GM19438 (cell line): ENCODE measurements around the gene ZFPM1.

Experiments
- ATAC-seq: cut with Tn5 transposase; IDR thresholded peaks from one replicate; pipeline ENCODE4 v1.9.1; 2021; ENCODE audit warnings: low read depth; ENCODE audit not compliant: unreplicated experiment

The ZFPM1 gene

DNA sequence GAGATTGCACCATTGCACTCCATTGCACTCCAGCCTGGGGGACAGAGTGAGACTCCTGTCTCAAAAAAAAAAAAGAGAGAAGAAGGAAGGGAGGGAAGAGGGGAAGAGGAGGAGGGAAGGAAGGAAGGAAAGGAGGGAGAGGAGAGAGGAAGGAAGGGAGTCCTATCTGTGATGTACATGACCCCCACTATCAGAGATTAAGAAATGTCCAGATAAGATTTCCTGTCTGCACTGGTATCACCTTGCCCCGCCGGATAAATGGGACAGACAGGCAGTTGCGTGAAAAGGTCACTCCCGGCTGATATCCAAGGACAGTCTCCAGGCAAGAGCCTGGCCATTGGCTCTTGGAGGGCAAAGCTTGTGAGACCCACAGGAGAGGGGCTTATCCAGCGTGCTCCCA is 5.2 kb upstream of the ZFPM1 start:
- ATAC-seq = no peak

DNA sequence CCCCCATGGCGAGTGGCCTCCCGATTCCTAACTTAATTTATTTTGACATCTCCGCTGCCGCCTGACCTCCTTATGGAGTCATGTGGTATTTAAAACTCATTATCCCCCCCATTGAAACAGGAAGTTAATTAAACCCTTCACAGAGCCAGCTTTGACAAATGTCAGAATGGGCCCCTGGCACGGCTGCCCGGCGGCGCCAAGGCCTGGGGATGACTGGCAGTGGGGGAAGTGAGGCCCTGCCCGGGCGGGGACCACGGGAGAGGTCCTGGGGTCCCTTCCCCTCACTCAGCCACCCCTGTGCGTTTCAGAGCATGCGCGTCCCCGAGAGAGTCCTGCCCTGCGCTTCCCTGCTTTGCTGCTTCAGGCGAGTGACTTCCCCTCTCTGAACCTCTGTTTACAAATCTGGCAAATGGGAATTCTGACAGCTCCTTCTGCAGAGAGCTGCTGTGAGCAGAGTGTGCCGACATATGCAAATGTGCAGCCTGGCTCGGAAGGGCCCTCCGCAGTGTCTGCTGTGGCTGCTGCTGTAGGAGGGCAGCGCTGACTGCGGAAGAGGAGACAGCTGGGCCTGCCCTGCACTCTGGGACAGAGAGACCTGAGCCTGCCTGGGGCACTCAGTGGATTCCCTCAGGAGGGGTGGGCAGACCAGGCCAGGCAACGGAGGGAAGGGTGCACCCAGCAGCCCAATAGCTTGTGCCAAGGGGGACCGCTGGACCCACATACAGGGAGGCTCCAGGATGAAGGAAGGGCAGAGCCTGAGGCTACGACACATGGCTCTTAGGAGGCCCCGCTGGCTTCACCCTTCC is 4.4 kb upstream of the ZFPM1 start:
- no peak for ATAC-seq

DNA sequence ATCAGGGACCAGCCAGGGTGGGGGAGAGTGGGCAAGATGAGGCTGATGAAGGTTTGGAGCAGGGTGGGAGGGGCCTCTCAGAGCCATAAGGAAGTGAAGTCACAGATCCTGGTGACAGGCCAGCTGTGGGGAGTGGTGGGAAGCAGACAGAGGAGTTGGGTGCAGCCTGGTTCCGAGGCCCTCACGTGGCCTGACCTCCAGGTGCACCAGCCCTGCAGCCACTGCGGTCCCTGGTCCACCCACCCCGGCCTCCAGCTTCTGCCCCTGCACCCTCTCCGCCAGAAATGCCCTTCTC is 3.9 kb upstream of the ZFPM1 start:
- ATAC-seq = no peak

DNA sequence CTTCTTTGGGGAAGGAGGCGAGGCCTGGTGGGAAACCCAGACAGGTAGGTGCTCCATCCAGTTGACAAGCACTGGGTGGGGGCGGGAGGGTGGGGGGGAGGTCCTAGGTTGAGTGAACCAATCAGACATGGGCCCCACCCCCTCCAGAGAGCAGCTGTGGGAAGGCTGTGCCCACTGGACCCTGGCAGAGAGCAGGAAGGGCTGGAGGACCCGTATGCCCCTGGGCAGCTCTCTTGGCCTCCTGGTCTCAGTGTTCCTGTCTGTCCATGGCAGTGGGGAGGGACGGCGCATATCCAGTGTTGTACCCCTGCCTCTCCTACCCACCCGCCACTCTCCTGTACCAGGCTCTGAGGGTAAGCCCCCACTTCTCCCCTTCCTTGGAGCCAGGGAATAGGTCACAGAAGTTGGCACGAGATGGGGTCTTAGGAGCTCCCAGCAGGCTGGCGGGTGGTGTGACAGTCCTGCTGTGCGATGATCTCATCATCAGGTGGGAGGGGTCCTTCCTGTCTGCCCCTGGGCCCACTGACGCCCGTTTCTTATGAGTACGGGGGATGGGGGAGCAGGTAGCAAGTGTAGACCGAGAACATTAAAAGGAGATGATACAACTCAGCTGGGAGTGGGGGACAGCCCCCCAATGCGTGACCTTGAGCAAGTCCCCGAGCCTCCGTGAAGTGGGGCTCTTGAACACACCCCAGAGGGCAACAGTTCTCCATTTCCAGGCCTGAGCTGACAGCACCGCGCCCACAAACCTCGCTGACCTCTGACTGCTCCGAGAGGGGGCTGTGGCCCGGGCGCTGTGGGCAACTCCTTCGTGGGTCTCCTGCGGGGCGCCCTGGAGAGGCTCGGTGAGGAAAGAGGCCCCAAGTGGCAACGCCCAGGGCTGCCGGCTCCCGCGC is 1.2 kb upstream of the ZFPM1 start:
- no peak for ATAC-seq

DNA sequence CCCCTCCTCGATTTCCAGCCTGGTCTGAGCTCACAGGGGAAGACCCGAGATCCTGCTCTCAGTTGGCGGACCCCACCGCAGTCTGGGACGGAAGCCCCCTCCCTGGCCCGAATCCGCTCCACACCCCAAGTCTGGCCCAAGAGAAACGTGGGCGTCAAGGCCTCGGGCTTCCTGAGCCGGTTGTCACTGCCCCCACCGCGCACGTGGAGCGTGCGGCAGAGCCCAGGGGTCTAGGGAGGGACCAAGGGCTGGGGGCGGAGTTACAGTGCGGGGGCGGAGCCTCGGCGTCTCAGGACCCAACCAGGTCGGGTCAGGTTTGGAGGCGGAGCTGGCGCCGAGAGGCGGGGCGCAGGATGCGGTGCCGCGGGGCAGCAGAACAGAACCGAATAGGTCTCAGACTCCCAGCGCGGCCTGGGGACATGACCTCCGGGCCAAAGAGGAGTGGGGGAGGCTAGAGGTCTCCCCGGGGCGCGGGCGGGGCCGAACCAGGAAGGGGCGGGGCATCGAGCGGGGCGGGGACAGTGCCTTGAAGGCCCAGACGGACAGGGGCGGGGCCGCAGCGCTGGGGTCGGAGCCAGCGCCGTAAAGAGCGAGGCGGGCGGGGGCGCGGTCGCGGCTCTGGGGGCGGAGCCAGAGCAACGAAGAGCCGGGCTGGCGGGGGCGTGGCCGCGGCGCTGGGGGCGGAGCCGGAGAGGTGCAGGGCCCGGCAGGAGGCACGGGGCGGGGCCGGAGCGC is 431 bp upstream of the ZFPM1 start:
- ATAC-seq = peak; percentile 67

DNA sequence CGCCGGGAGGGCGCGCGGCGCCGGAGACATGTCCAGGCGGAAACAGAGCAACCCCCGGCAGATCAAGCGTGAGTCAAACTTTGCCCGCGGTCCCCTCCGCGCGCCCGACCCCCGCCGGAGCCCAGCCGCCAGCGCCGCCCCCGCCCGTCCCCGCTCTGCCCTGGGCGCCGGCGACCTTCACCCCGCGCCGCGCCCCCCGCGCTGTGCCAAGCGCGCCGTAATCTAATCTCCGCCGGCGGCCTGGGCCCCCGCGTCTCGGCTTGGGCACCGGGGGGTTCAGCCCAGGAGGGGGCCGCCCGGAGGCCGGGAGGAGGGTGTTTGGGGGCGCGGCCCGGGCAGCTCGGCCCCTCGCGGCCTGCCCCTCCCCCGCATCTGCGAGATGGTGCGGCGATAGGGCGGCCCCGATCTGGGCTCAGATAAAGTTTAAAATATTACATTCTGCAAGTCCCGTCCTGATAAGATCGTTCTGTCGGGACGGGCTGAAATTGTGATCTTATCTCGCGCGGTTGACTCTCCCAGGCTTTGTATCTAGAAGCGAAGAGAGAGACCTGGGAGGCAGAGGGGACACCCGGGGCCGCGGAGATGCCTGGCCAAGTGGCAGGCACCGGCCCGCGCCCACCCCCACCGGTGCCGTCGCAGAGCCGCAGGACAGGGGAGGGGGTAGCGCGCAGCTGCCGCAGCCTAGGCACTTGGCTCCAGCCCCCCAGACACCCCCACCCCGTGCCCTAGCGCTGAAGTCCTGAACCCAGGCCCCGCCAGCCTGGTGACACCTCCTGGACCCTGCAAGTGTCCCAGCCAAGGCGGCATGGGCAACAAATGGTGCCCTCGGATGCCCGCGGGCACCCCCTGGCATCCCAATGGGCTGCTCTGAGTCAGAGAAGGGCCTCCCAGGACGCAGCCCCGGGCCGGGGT is 787 bp downstream of the ZFPM1 start:
- ATAC-seq = no peak

DNA sequence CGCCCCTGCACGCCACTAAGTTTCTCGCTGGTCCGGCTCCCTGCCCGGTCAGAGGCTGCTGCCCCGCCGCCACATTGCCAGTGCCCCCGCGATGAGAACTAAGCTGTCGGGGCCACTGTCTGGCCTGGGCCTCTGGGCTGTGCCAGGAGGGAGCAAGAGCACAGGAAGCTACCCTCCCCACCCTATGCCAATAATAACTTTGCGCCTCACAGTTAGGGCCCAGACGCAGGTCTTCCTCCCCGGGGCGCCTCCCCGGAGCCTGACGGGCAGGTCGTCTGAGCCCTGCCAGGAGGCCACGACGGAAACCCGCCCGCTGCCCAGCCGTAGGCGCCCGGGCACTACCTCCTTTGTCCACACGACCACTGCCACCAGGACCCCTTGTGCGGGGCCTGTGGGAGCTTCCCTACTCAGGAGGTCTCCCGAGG is 1.5 kb downstream of the ZFPM1 start:
- ATAC-seq = no peak

DNA sequence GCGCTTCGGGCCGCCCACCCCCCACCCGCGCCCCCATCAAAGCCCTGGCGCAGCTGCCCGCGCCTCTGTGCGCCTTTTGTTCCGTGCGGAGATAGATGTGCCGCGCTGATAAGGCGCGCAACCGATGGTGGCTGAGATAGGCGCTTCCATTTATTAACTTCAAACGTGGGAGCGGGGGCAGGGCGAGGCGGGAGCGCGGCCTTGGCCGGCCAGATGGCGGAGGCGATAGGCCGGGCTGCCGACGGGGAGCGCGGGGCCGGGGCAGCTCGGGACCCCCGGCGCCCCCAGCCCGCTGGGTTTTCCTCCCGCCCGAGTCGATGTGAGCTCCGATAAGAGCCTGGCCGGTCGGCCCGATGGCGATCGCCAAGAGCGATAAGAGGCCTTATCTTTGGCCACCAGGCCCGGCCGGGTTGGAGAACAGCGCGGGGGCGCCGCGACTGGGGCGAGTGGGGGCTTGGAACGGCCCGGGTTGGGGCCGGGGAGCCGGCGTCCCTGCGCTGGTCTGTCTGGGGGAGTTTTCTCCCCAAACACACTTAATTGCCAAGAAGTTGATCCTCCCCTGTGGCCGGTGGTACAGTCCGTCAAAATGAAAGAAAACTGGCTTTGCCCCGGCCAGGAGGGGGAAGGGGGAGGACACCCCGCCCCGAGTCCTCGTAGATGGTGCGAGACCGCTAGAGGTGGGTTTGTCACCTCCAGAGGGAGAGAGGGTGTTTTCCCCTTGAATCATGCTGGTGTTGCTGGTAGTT is 2.7 kb downstream of the ZFPM1 start:
- no peak for ATAC-seq

DNA sequence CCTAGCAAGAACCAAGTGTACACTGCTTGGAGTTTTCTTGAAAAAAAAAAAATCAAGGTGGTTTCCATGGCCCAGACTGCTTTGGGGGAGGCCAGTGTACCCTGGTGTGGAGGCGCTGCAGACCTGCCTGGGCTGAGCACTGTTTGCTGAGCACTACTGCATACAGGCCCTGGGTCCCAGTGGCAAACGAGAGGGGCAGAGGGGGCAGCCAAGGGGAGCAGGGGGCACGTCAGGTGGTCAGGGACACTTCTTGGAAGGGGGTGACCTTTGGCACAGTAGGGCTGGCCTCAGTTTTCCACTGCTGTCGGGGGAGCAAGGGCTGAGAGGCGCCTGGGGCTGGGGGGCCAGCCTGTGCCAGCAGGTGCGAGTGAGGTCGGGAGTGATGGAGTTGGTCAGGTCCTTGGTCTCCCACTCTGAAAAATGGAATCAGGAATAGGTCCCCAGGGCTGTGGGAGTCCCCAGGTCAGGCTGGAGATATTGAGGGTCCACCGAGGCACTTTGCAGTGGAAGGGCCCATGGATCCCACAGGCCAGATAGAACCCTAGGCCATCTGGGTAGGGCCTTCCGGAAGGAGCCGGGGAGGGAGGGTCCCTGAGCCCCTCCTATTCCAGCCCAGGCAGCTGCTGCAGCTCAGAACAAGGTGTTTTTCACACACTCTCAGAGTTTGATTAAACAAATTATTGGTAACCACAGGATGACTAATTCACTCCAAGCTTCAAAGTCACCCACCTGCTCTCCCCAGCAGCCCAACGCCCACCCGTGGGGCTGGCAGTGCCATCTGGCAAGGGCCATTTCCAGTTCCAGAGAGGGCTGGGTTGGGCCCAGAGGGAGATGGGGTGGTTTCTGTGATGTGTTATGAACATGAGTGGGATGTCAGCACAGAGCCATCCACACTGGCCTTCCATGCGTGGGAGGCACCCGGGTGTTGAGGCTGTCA is 3.5 kb downstream of the ZFPM1 start:
- ATAC-seq = no peak

DNA sequence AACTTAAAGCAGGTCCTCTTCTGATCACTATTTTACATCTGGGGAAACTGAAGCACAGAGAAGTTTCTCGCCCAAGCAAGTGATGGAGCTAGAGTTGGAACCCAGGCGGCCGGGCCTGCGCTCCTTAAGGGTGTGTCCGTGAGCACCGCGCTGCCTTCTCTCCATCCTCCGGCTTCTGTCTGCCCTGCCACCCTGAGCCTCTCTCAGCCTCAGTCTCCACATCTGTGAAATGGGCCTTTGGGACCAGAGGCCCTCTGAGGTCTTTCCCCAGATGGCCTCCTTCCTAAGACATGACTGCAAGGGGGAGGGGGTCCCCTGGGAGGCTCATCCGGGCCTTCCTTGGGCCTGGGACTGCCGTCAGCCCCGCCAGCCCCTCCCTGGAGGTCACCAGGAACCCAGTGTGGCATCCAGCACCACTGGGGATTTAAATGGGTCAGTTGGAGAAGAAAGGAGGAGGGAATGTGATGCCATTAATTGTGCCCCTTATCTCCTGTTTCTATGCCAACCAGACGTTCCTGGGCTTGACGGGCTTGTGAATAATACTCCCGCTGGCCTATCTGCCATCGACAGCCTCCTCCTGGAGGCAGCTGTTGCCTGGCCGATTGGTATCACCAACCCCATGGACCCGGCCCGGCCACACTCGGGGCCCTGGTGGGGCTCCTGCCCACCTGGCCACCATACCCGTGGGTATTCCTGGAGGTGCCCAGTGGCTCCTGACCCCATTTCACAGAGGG is 5.1 kb downstream of the ZFPM1 start:
- ATAC-seq = no peak

DNA sequence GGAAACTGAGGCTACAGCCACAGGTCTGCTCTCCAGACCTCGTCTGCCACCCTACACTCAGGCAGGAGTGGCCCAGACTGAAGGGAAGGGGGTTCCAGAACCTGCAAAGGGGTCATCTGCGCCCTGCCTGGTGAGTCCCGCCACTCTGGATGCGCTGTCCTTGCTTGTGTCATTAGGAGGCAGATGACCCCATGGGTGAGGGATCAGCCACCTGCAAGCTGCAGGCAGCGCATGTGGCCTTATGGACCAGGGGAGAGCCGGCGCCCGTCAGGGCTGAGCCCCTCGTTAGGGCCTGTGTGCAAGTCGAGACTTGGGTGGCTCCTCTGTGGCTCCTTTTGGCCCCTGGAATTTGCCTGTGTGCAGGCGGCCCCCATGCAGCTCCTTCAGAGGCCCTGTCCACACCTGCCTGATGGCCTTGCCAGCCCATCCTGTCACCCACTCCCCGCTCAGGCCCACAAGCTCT is 5.7 kb downstream of the ZFPM1 start:
- no peak for ATAC-seq

DNA sequence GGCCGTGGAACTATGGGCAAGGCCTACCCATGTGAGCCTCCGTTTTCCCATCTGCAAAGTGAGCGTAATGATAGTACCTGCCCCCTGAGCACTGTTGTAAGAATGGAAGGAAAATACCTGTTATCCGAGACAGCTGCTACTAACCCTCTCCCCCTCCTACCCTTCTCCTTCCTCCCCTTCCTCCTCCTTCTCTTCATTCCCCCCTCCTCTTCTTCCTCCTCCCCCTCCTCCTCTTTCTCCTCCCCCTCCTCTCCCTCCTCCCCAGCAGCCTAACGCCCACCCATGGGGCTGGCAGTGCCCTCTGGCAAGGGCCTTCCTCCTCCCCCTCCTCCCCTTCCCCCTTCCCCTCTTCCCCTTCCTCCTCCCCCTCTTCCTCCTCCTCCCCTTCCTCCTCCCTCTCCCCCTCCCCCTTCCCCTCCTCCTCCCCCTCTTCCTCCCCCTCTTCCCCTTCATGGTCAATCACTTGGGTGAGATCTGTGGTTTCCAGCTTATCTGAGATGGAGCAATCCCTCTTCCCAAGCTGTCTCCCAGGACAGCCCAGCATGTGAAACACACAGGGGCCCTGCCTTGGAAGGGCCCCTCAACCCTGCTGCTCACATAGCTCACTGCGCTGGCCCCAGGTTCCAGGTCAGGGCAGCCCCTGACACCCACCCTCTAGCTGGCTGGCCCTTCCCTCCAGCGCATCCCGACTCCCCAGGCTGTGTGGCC is 6.4 kb downstream of the ZFPM1 start:
- ATAC-seq = no peak

DNA sequence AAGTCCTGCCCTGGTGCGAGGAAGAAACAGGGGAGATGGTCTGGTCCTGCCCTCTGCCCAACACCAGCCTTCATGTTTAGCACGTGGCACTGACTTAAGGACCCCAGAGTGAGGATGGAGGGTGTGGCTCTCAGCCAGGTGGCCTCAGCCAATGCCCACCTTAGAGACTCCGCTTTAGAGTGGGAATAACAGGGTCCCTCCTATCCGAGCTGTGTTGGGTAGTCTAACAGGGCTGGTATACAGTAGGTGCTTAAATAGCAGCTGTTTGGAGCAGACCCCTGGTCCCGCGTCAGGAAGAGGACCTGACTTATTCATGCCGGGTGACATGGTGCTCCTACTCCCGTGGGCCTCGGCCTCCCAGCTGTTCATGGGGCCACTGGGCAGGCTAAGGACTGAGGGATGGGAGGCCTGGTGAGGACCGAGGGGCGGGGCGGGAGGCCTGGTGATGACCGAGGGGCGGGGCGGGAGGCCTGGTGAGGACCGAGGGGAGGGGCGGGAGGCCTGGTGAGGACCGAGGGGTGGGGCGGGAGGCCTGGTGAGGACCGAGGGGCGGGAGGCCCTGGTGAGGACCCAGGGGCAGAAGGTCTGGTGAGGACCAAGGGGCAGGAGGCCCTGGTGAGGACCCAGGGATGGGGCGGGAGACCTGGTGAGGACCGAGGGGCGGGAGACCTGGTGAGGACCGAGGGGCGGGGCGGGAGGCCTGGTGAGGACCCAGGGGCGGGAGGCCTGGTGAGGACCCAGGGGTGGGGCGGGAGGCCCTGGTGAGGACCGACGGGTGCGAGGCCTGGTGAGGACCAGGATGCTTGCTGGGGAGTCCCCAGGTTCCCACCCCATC is 7.6 kb downstream of the ZFPM1 start:
- no peak for ATAC-seq

DNA sequence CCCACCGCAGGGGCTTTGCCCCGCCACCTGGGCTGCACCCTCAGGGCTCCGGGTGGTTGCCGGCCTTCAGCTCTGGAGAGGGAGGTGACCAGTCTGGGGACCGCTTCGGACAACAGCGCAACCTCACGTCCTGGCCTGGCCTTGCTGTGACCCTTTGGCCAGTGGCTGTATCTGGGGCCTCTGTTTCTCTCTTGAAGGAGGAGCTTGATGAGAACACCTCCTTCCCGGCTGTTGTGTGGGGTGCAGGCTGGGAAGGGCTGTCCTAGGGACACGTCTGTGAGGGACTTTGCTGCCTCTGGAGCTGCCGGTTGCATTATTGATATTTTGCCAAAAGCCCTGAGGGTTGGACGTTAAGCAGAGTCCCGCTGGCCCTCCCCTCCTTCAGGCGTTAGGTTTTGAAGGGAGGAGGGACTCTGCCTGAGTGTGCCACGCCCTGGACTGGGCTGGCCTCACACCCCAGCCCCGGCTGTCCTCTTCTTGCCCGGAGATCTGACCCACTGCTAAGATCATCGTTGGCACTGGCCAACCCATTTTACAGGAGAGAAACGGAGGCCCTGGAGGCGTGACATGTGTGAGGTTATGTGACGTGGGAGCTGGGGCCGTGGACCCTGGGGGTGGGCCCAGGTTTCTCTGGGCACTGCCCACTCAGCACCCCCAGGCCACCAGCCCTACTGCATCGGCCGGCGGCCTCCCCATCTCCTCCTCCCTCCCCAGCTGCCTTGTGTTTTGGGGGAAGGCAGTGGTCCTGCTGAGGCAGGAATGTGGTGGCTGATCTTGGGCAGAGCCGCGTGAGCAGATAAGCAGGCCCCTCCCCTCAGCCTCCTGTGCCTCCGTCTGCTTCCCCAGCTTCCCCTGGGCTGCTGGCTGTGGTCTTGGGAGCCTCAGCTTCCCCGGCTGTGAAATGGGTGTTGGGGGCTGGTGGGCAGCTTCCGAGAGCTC is 8.5 kb downstream of the ZFPM1 start:
- ATAC-seq = no peak

DNA sequence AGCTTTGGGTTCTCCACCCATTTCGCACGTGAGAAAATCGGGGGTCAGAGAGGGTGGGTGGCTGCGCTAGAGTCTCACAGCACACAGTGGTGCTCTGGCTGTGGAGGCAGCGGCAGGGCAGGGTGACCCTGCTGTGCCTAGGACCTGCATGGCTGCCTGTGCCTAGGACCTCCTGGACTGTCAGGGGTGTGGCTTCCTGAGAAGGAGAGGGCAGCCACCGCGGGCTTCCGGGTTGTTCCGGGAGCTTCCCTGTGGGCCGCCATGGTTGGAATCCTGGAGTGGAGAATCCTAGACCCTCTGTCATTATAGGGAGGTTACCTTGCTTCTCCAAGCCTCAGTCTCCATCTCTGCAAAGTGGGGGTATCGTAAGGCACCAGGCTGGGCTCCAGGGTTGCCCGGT is 9.3 kb downstream of the ZFPM1 start:
- no peak for ATAC-seq
